HuH-7 (cell line): ENCODE data around the gene ASCC1.
"Not testable (repeated sequence)": the region's sequence is repeated elsewhere in the genome, so short reads cannot be mapped to it uniquely, and the experiment has no call there.

Experiments used
- DNase-seq: peaks from one replicate; pipeline ENCODE4 v3.0.0; 2011; ENCODE audit warnings: low spot score

The ASCC1 gene

DNA sequence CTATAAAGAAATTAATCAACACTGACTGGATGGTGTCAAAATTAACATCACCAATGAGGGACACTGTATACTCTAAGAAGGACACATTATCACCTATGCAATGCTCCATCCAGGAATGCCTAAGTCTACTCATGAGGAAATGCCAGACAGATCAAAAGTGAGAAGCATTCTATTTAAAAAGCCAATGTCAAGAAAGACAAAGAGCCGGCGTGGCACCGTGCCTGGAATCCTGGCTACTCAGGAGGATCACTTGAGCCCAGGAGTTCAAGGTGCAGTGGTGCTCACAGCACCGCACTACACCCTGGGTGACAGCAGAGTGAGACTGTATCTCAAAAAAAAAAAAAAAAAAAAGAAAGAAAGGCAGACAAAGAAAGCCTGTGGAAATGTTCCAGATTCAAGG lies 45.8 kb downstream of the ASCC1 start:
- DNase-seq, result no peak

GRCh38 chr10:72167118-72167517 lies 49.0 kb downstream of the ASCC1 start:
- no peak for DNase-seq

DNA sequence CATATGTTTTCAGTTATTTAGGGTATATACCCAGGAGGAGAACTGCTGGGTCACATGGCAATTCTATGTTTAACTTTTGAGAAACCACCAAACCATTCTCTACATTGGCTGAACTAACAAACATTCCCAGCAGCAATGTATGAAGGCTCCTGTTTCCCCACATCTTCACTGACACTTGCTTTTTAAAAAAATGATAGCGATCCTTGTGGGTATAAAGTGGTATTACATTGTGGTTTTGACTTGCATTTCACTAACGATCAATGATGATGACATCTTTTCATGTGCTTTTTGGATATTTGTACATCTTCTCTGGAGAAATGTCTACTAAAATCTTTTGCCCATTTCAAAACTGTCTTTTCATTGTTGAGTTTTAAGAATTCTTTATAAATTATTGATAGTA lies 51.5 kb downstream of the ASCC1 start:
- no peak for DNase-seq

DNA sequence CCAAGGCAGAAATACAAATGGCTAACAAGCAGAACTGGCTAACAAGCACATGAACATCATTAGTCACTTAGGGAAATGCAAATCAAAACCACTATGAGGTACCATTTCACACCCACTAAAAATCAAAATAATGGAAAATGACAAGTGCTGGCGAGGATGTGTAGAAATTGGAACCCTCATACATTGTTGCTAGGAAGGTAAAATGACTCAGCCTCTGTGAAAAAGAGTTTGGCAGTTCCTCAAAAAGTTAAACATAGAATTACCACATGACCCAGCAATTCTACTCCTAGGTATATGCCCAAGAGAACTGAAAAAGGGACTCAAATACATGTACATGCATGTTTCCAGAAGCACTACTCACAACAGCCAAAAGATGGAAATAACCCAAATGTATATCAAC lies 53.1 kb downstream of the ASCC1 start:
- no peak for DNase-seq

- DNase-seq, result no peak
These were observed 57.9 kb downstream of the ASCC1 start for GRCh38 chr10:72158176-72158575.

GRCh38 chr10:72156223-72156622 lies 59.9 kb downstream of the ASCC1 start:
- DNase-seq, result no peak

- DNase-seq, result no peak
These were observed 63.8 kb downstream of the ASCC1 start for GRCh38 chr10:72152286-72152685.

- not testable (repeated sequence) for DNase-seq
These were observed 65.2 kb downstream of the ASCC1 start for GRCh38 chr10:72150746-72151478.

DNA sequence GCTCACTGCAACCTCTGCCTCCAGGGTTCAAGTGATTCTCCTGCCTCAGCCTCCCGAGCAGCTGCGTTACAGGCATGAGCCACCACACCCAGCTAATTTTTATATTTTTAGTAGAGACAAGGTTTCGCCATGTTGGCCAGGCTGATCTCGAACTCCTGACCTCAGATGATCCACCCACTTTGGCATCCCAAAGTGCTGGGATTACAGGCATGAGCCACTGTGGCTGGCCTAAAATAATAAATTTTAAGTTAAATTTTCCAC lies 68.8 kb downstream of the ASCC1 start:
- not testable (repeated sequence) for DNase-seq

DNA sequence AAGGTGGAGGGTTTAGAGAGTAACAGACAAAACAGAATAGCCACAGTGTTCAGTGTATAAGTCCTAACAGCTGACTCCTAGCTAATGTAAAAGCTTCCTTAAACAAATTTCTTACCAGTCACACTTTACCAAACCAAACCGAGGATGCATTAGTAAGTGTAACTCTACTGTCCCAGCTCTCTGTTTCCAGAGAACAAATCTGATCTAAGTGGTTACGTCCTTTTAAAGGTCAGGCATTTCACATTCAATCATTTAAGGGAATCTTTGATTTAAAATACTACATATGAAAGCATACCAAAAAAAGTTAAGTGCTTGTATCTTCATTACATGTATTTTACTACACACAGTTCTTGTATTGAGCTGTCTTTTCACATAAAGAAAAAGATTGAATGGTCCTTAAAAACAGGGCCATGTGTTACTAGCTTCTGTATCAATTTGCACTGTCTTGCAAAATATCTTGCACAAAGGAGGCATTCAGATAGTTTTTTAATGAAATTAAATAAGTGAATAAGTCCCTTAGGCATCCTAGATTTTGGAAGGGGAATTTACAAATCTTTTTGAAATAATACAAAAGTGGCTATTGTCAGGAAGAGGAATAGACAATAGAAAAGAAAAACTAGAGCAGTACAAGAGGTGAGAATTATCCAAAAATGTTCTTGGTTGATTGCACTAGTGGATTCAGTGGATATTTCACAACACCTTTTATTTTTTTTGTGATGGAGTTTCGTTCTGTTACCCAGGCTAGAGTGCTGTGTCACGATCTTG lies 69.3 kb downstream of the ASCC1 start:
- no peak for DNase-seq

DNA sequence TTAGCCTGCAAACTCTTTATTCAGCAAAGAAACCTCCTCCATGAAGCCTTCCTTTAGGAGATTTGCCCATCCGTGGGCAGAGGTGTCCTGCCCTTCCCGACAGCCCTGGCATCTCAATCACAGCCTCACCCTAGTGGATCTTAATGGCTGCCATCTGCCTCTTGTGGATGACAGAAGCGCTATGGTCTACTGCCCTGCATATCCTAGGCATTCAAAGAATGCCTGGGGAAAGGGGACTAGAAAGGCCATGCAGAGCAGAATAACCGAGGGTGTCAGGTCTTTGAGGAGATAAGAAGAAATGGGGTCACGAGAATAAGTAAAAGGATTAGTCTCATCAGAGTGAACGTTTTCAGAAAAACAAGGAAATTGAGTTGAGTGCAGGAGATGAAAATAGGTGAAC lies 70.0 kb downstream of the ASCC1 start:
- DNase-seq, result no peak

GRCh38 chr10:72145657-72146056 lies 70.4 kb downstream of the ASCC1 start:
- no peak for DNase-seq

DNA sequence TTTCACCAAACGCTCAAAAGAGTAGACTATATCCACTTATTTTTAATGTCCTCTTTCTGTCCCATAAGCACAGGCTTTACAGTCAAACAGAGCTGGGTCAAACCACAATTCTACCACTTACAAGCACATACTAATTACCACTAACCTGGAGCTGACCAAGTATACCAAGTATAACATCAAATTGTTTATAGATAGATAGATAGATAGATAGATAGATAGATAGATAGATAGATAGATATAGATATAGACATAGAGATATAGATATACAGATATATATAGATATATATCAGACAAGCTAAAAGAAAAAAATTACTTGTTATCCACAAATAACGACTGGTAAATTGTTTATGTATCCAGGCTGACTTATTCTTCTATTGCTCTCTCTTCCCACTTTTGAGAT lies 75.2 kb downstream of the ASCC1 start:
- no peak for DNase-seq

GRCh38 chr10:72140174-72140573 lies 75.9 kb downstream of the ASCC1 start:
- DNase-seq, result no peak

DNA sequence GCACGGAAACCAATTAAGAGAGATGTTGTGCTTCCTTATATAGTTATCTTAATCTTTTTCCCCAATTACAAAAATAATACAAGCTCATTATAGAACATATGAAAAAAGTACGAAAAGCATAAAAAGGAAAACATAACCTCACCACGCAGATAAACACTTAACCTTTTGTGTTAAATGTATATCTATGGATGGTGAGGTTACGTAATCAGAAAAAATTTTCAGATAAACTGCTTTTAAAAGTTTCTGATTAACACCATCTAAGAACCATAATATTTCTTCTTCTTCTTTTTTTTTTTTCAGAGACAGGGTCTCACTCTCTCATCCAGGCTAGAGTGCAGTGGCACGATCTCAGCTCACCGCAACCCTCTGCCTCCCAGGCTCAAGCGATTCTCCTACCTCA lies 78.5 kb downstream of the ASCC1 start:
- no peak for DNase-seq

DNA sequence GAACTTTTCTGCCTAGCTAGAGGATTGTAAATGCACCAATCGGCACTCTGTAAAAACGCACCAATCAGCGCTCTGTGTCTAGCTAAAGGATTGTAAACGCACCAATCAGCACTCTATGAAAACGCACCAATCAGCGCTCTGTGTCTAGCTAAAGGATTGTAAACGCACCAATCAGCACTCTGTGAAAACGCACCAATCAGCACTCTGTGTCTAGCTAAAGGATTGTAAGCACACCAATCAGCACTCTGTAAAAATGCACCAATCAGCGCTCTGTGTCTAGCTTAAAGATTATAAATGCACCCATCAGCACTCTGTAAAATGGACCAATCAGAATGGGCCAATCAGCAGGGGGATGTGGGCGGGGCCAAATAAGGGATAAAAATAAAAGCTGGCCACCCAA lies 79.9 kb downstream of the ASCC1 start:
- not testable (repeated sequence) for DNase-seq

DNA sequence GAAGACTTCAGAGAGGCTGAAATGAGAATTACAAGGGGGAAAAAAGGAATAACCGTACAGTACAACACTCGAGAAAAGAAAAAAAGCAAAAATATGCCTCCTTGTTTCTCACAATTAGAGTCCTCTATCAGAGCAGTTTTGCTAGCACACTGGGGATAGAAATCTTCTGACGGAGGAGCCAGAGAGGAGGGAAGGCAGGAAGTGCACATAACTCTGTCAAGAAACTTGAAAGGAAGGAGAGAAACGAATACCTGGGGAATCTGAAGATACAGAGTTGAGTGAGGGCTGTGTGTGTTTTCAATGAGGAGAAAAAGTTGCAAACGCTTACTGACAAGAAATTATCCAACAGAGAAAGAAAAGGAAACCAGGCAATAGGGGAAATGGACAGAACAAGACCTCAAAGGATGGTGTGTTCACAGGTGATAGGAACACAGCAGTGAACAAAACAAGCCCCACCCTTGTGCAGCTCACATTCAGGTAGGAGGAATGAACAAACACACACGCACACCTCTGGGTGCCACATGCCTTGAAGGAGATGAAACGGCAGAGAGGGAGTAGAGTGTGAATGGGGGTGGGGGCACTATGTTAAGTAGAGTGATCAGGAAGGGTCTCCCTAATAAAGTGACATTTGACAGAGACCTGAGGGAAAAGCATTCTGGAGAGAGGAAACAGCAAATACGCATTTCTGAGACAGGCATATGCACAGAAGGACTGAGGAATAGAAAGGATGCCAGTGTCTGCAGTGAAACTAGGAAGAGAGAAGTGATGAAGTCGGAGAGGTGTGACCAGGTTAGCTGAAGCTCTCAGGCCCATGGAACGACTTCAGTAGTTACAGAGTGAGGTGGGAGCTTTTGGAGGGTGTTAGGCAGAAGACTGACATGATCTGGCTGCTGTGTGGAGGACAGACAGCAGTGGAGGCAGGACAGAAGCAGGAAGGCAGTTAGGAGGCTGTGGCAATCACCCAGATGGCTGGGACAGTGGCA lies 81.0 kb downstream of the ASCC1 start:
- DNase-seq, result no peak

DNA sequence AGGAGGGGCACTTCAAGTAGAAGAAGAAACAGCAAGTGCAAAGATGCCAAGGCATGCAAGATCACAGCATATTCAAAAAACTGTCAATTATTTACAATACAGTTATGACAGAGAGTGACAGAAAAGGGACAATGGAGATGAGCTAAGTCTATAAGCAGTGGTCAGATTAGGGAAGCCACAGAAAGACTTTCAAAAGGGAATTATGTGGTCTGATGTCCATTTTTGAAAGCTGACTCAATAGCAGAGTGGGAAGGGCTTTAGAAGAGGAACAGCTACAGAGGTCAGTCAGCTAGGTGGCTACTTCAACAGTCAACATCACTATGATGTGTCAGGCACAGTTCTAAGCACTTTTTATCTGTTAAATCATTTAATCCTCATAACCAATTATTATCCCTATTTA lies 82.6 kb downstream of the ASCC1 start:
- no peak for DNase-seq

- no peak for DNase-seq
These were observed 83.2 kb downstream of the ASCC1 start for GRCh38 chr10:72132854-72133253.

GRCh38 chr10:72127571-72127970 lies 88.5 kb downstream of the ASCC1 start:
- DNase-seq, result no peak

- no peak for DNase-seq
These were observed 89.2 kb downstream of the ASCC1 start for GRCh38 chr10:72126872-72127232.

DNA sequence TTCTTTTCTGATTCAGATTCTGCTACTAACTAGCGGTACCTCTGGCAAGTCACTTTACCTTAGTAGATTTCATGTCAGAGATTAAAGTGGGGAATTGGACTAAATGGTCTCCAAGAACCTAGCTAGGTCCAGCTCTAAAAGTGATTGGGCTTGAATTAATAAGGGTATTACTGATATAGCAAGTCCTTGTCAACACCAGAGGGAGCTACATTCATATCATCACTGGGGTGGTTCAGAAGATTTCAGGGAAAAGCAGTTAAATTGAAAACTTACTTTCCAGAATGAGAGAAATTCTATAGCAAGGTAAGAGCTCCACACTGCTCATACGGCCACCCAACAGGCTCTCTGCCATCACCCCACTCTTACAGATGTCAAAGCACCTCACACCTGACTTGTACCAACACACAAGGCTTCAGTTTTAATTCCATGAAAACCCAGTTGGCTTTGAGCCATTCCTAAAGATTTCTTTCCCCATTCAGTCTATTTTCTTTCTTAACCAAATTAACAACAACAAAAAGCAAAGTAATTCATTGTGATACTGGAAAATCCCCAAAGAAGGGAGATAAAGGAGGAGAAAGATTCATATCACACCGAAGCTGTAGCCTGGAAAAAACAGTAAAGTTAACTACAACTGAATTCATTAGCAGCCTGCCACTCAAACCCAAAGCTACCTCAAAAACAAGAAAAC lies 89.7 kb downstream of the ASCC1 start:
- peak; percentile 23 for DNase-seq
